ENCODE data around the gene IGF1R.
"Not testable (repeated sequence)": the region's sequence is repeated elsewhere in the genome, so short reads cannot be mapped to it uniquely, and the experiment has no call there.

Gene IGF1R

GRCh38 chr15:98996624-98997023 lies 348.3 kb downstream of the IGF1R start:
- DNase-seq (ENCODE audit: low read depth): no peak

DNA sequence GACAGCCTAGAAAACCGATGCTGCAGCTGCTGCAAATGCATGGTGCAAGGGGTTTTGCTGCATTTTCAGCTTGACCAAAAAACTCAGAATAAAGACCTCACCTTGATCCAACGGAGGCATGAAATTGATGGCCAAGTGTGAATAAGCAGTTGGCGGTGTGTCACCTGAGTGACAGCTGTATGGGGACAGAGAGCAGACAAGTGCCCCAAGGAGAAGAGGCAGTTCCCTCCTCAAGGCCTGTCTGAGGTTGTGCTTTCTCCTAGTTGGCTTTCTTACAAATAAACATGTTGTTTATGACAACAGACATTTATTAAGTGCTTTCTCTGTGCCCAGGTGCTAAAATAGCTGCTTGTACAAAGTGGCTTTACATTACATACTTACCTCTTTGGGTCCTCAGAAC lies 349.0 kb downstream of the IGF1R start:
- no peak for TF ChIP-seq CTCF (conservative IDR thresholded peaks at IDR 0.05; ENCODE audit: low read depth, low read length)

More at GRCh38 chr15:98996624-98997023, 348.3 kb downstream of the IGF1R start:
- H3K4me3 ChIP-seq (ENCODE audit: low read depth, low read length): no peak overlapping the region
- TF ChIP-seq CTCF (conservative IDR thresholded peaks at IDR 0.05; ENCODE audit: low read depth, low read length): no peak

DNA sequence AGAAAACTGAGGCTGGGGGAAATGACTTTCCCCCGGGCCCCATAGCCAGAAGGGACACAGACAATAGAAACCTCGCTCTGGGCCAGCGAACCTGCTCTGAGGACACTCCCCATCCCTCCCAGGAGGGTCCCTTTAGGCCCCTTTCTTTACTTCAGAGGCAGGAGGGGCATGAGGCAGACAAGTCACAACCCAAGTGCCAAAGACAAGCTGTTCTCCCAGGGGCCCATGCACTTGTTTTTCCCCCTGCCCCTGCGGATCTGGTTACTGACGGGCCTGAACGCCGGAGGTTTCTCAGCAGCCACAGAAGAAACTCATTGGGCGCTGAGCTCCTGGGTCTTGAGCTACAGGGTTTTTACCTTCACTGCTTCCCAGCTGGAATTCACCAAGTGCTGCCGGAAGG lies 349.4 kb downstream of the IGF1R start:
- H3K4me3 ChIP-seq (ENCODE audit: low read depth, low read length): no peak overlapping the region
- no peak for TF ChIP-seq CTCF (conservative IDR thresholded peaks at IDR 0.05; ENCODE audit: low read depth, low read length)
- no peak for DNase-seq (ENCODE audit: low read depth)

More for the DNA sequence above, 349.0 kb downstream of the IGF1R start:
- no peak for DNase-seq (ENCODE audit: low read depth)
- H3K4me3 ChIP-seq (ENCODE audit: low read depth, low read length): no peak overlapping the region

DNA sequence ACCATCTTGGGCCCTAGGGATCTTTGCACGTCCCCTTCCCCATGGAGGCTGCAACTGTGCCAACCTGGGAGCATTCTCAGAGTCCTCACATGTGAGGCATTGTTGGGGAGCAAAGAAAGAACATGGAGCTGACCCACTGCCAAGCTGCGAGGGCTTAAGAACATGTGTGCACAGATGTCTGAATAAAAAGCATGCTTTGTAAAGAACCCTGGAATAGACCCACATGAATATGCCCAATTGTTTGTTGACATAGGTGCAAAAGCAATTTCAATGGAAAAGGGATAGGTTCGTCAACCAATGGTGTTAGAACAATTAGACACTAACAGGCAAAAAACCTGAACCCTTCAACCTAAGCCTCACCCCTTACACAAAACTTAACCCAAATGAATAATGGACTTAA lies 349.9 kb downstream of the IGF1R start:
- no peak for TF ChIP-seq CTCF (conservative IDR thresholded peaks at IDR 0.05; ENCODE audit: low read depth, low read length)
- no peak for DNase-seq (ENCODE audit: low read depth)
- H3K4me3 ChIP-seq (ENCODE audit: low read depth, low read length): no peak overlapping the region

- DNase-seq (ENCODE audit: low read depth): no peak
- TF ChIP-seq CTCF (conservative IDR thresholded peaks at IDR 0.05; ENCODE audit: low read depth, low read length): no peak
- H3K4me3 ChIP-seq (ENCODE audit: low read depth, low read length): no peak overlapping the region
Observed at GRCh38 chr15:98999233-98999632, 350.9 kb downstream of the IGF1R start.

DNA sequence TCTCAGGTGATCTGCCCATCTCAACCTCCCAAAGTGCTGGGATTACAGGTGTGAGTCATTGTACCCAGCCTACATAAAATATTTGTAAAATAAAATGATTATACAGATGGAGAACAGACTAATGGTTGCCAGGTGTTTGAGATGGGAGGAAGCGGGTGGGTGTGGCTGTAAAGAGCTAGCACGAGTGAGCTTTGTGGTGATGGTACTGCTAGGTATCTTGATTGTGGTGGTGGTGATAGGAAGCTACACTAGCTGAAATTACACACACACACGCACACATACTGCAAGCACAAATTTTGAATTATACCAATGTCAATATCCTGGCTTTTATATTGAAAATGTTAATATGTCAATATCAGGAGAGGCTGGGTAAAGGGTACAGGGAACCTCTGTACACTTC lies 353.9 kb downstream of the IGF1R start:
- no peak for TF ChIP-seq CTCF (conservative IDR thresholded peaks at IDR 0.05; ENCODE audit: low read depth, low read length)
- DNase-seq (ENCODE audit: low read depth): no peak
- H3K4me3 ChIP-seq (ENCODE audit: low read depth, low read length): no peak overlapping the region

DNA sequence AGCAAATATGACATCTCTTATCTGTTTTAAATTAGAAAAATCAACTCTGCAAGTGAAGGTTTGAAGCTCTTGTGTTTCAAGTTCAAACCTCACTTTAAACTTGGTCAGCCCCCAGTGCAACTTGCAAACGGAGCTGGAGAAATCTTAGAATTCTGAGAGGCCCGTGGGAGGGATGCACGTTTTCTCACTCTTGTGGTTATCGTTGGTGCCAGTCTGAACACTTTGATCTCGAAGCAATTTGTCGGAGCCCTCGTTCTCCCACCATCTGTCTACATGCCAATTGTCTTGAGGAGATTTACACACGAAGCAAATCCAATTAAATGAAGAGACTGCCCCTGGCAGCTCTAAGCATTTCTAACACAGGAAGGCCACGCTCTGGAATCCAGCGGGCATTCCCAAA lies 355.0 kb downstream of the IGF1R start:
- not testable (repeated sequence) for DNase-seq (ENCODE audit: low read depth); H3K4me3 ChIP-seq (ENCODE audit: low read depth, low read length)

GRCh38 chr15:99004998-99005974 lies 356.9 kb downstream of the IGF1R start:
- not testable (repeated sequence) for H3K4me3 ChIP-seq (ENCODE audit: low read depth, low read length)

More at GRCh38 chr15:99004998-99005974, 356.9 kb downstream of the IGF1R start:
- DNase-seq (ENCODE audit: low read depth): not testable (repeated sequence)

All from choroid plexus epithelial cell (primary cell).